Neuronal stem cell (in vitro differentiated cells): Measurements from ENCODE around the gene EFNA5.

ENCODE experiments used
- DNase-seq: peaks from one replicate; pipeline ENCODE4 v3.0.0-alpha.2; 2013; ENCODE audit warnings: low spot score
- H2AFZ ChIP-seq: one replicate; pipeline ENCODE4 v1.6.1; 2013; ENCODE audit warnings: mild to moderate bottlenecking, low read length, inconsistent platforms
- H2AK5ac ChIP-seq: 2 replicates; pipeline ENCODE4 v1.6.1; 2013; ENCODE audit warnings: low read depth, mild to moderate bottlenecking, inconsistent platforms, low read length, moderate library complexity, mixed read lengths
- H2BK120ac ChIP-seq: 2 replicates; pipeline ENCODE4 v1.6.1; 2013; ENCODE audit warnings: low read depth, mild to moderate bottlenecking, inconsistent platforms, low read length, moderate library complexity, mixed read lengths
- H2BK12ac ChIP-seq: one replicate; pipeline ENCODE4 v1.6.1; 2013; ENCODE audit warnings: low read length, inconsistent platforms
- H2BK15ac ChIP-seq: 2 replicates; pipeline ENCODE4 v1.6.1; 2013; ENCODE audit warnings: mild to moderate bottlenecking, low read length, inconsistent platforms, mixed read lengths
- H2BK5ac ChIP-seq: one replicate; pipeline ENCODE4 v1.6.1; 2013; ENCODE audit warnings: inconsistent platforms, mild to moderate bottlenecking, low read length, moderate library complexity
- H3K14ac ChIP-seq: one replicate; pipeline ENCODE4 v1.6.1; 2013; ENCODE audit warnings: low read length, inconsistent platforms
- H3K18ac ChIP-seq: 2 replicates; pipeline ENCODE4 v1.6.1; 2013; ENCODE audit warnings: low read length, inconsistent platforms
- H3K23ac ChIP-seq: 2 replicates; pipeline ENCODE4 v1.6.1; 2013; ENCODE audit warnings: low read depth, mild to moderate bottlenecking, mixed read lengths, low read length, inconsistent platforms; ENCODE audit not compliant: poor library complexity
- H3K27ac ChIP-seq: replicated peaks from 3 replicates; pipeline ENCODE4 v1.5.1; 2013; ENCODE audit warnings: low read length, inconsistent platforms
- H3K27me3 ChIP-seq, 3 experiments: 2 replicates each; pipeline ENCODE4 v1.6.1; 2013; ENCODE audit warnings: low read length in 3 of 3, mild to moderate bottlenecking in 2 of 3, inconsistent platforms in 1 of 3, low read depth in 1 of 3, mixed read lengths in 1 of 3, moderate library complexity in 1 of 3; ENCODE audit not compliant: control insufficient read depth in 3 of 3, insufficient read depth in 3 of 3
- H3K36me3 ChIP-seq, 2 donors: replicated peaks in 1 of 2; 2 replicates each; pipeline ENCODE4 v1.6.1; 2013; ENCODE audit warnings: low read length in 2 of 2; ENCODE audit not compliant: control insufficient read depth in 2 of 2, insufficient read depth in 2 of 2
- H3K4ac ChIP-seq: 2 replicates; pipeline ENCODE4 v1.6.1; 2013; ENCODE audit warnings: inconsistent platforms, mild to moderate bottlenecking, low read length, moderate library complexity
- H3K4me1 ChIP-seq, 2 donors: 1 replicate in 1 of 2; 2 replicates in 1 of 2; pipeline ENCODE4 v1.6.1; 2013; ENCODE audit warnings: low read length in 2 of 2, low read depth in 1 of 2; ENCODE audit not compliant: control insufficient read depth in 2 of 2, insufficient read depth in 1 of 2
- H3K4me2 ChIP-seq: one replicate; pipeline ENCODE4 v1.6.1; 2013; ENCODE audit warnings: mild to moderate bottlenecking, low read length, inconsistent platforms; ENCODE audit not compliant: insufficient read depth, poor library complexity, severe bottlenecking
- H3K4me3 ChIP-seq, 2 donors: 2 replicates each; pipeline ENCODE4 v1.5.1; 2013; ENCODE audit warnings: low read length in 2 of 2, mild to moderate bottlenecking in 2 of 2, inconsistent platforms in 1 of 2, moderate library complexity in 1 of 2
- H3K79me1 ChIP-seq: one replicate; pipeline ENCODE4 v1.6.1; 2013; ENCODE audit warnings: low read depth, mild to moderate bottlenecking, inconsistent platforms, low read length, moderate library complexity
- H3K9ac ChIP-seq: one replicate; pipeline ENCODE4 v1.6.1; 2013; ENCODE audit warnings: mild to moderate bottlenecking, low read depth, low read length, inconsistent platforms; ENCODE audit not compliant: poor library complexity
- H3K9me3 ChIP-seq, 2 donors: replicated peaks in 1 of 2; 2 replicates each; pipeline versions ENCODE3 to v1.6.1; 2013; ENCODE audit warnings: low read length in 2 of 2, mild to moderate bottlenecking in 2 of 2, inconsistent platforms in 1 of 2, low read depth in 1 of 2, mixed read lengths in 1 of 2, moderate library complexity in 1 of 2; ENCODE audit not compliant: control insufficient read depth in 2 of 2, insufficient read depth in 1 of 2
- H4K8ac ChIP-seq: one replicate; pipeline ENCODE4 v1.6.1; 2013; ENCODE audit warnings: low read depth, mild to moderate bottlenecking, inconsistent platforms, low read length, moderate library complexity
- H4K91ac ChIP-seq: one replicate; pipeline ENCODE4 v1.6.1; 2013; ENCODE audit warnings: low read length, low read depth, mild to moderate bottlenecking, inconsistent platforms; ENCODE audit not compliant: poor library complexity
- WGBS, 2 donors: extraction: QIAGEN DNeasy Blood & Tissue Kit; methylation state at CpG; one replicate each; pipeline ENCODE4 v1.1.7; 2013; ENCODE audit warnings: missing lambda C conversion rate in 2 of 2, mixed read lengths in 1 of 2; ENCODE audit not compliant: insufficient read length in 2 of 2, insufficient replicate concordance in 1 of 2; ENCODE audit errors: extremely low coverage in 2 of 2; 5-methylcytosine and 5-hydroxymethylcytosine counted together

Gene EFNA5

DNA sequence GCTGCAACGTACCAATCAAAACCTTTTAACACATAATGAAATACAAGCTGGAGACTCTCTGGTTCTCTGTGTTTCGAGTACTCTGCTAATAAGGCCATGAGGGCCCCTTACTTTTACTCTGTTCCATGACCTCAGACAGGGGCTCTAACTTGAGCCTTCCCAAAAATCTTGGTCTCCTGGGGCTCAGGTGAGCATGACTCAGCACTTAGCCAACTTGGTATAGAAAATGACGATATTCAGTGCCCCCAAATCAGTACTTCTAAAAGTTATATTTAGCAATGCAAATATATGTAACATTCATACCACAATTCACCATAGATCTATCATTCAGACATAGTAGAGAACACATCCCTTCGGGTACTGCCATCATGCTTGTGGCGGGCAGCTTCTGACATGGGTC, 278.9 kb downstream of the EFNA5 start:
- Histone ChIP-seq H3K27ac (no peak overlapping the region), H3K18ac (no peak overlapping the region), H3K14ac (no peak overlapping the region), H3K4ac (no peak overlapping the region), H4K8ac (no peak overlapping the region), H2BK120ac (no peak overlapping the region), H2AFZ (no peak overlapping the region), H3K9ac (no peak overlapping the region), H2AK5ac (no peak overlapping the region), H3K79me1 (no peaks in the 10 kb centered on the region), H2BK12ac (no peak overlapping the region), H3K27me3 (no peaks in the 10 kb centered on the region), H3K9me3 (no peaks in the 10 kb centered on the region), H3K23ac (no peak overlapping the region), H3K4me3 (no peak overlapping the region), H3K4me2 (no peak overlapping the region), H2BK5ac (no peak overlapping the region), H3K4me1 (peaks cover 9 to 32% of the 10 kb centered on the region in 2 donors), H3K36me3 (peaks cover 0 to 16% of the 10 kb centered on the region in 2 donors), H2BK15ac (no peak overlapping the region), H4K91ac (no peak overlapping the region)
- no CpG with 5 or more reads among the region's 5 CpGs for WGBS, 2 donors
- no peak for DNase-seq

DNA sequence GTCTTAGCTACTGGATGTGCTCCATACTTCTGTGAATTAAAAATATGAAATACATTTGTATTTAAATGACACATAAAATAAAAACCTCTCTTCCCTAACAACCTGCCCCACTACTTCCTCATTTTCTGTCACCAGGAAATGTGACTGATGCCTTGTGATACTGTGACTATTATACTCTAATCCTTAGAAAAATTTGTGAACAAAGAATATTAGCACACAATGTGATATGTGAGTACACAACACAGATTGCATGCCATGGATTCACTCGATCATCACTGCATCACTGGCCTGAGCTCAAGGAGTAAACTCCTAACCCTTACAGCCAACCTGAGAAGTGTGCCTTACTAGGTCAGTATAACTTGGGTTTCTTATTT, 281.0 kb downstream of the EFNA5 start:
- no peak overlapping the region for H4K8ac ChIP-seq
- no peak overlapping the region for H3K14ac ChIP-seq
- no peak overlapping the region for H3K9ac ChIP-seq
- H2AFZ ChIP-seq, result no peak overlapping the region
- H3K36me3 ChIP-seq, result peaks cover 2 to 34% of the 10 kb centered on the region in 2 donors
- H3K4ac ChIP-seq, result no peak overlapping the region
- no peak overlapping the region for H4K91ac ChIP-seq
- DNase-seq, result no peak
- no peak overlapping the region for H2BK5ac ChIP-seq
- no peaks in the 10 kb centered on the region for H3K27me3 ChIP-seq
- H3K79me1 ChIP-seq, result no peaks in the 10 kb centered on the region
- no peak overlapping the region for H2BK120ac ChIP-seq
- H2BK15ac ChIP-seq, result no peak overlapping the region
- H3K4me2 ChIP-seq, result no peak overlapping the region
- H2AK5ac ChIP-seq, result no peak overlapping the region
- no CpG with 5 or more reads among the region's 1 CpG for WGBS, 2 donors
- H3K23ac ChIP-seq, result no peak overlapping the region
- no peak overlapping the region for H3K4me3 ChIP-seq
- H3K4me1 ChIP-seq, result peaks cover 10 to 18% of the 10 kb centered on the region in 2 donors
- no peaks in the 10 kb centered on the region for H3K9me3 ChIP-seq
- no peak overlapping the region for H3K27ac ChIP-seq
- H2BK12ac ChIP-seq, result no peak overlapping the region
- no peak overlapping the region for H3K18ac ChIP-seq

DNA sequence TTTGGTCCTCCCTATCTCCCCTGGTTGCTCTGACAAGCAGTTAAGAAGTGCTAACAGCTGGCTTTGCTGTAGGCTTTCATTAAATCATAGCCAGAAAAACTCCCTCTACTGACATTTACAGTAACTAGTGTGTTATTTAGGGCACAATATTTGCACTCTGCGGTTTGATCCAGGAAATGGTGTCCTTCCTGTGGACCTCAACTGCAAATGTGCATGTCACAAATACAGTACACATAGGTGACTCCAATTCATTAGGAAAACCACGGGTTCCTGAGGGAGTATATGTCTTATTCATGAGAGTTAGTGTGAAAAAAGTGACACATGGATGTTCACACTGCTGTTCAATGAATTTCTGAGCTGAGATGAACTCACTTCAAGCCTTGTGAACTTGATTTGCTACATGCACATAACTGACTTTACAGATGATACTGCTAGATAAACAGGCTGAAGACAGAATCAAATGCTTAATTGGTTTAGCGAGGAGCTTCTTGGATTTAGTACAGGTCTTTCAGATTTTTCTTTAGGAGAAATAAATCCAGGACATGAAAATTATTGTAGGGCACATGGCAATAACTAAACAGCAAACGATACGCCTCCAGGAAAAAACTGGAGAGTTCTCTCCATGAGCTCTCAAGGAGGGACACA, 281.5 kb downstream of the EFNA5 start:
- Histone ChIP-seq H2BK15ac (no peak overlapping the region), H3K23ac (no peak overlapping the region), H4K91ac (no peak overlapping the region), H3K36me3 (peaks cover 4 to 39% of the 10 kb centered on the region in 2 donors), H3K79me1 (peaks cover 2% of the 10 kb centered on the region), H3K9me3 (peaks cover 0 to under 1% of the 10 kb centered on the region in 2 donors), H3K18ac (no peak overlapping the region), H3K27ac (no peak overlapping the region), H3K4me2 (no peak overlapping the region), H2BK12ac (no peak overlapping the region), H3K4me3 (no peak overlapping the region), H2BK120ac (no peak overlapping the region), H3K14ac (no peak overlapping the region), H3K4me1 (peaks cover 10 to 18% of the 10 kb centered on the region in 2 donors), H3K27me3 (no peaks in the 10 kb centered on the region), H2AFZ (no peak overlapping the region), H3K4ac (no peak overlapping the region), H3K9ac (no peak overlapping the region), H2BK5ac (no peak overlapping the region), H2AK5ac (no peak overlapping the region), H4K8ac (no peak overlapping the region)
- WGBS, 2 donors, result no CpG with 5 or more reads among the region's 5 CpGs
- no peak for DNase-seq

DNA sequence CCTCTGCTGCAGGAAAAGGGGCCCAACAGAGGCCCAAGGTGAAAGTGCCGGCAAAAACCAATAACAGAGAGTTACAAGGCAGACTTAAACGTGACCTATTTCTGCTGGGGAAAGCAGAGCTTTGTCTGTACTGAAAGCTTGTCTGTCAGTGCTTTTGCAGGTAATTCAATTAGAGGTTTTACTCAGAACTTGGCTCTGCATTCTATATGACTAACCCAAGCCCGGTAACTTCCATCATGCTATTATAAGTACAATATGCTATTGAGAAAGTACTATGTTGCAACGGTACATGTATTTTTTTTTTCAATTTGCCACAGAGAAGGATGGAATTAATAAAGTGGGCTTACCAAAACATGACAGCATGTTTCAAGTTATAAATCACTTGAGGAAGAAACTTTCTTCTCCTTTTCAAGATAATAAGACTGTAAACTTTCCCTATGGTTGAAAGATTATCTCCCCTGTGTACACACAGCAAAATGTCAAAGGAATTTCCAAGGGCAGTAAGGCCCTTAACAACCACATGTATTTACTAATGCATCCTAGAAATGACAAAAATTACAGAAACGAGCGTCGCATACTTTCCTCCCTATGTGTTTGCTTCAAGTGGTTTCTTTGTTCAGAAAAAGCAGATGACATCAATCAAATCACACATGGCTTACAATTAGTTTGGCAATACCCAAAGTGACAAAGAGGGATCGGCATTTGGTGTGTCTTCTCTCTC, 282.4 kb downstream of the EFNA5 start:
- Histone ChIP-seq H2BK5ac (no peak overlapping the region), H3K14ac (no peak overlapping the region), H4K91ac (no peak overlapping the region), H2AFZ (no peak overlapping the region), H3K18ac (no peak overlapping the region), H4K8ac (no peak overlapping the region), H2BK15ac (no peak overlapping the region), H3K4me1 (peaks cover 10 to 18% of the 10 kb centered on the region in 2 donors), H3K4me2 (no peak overlapping the region), H2BK12ac (no peak overlapping the region), H3K4ac (no peak overlapping the region), H3K4me3 (no peak overlapping the region), H3K23ac (no peak overlapping the region), H3K36me3 (peaks cover 6 to 48% of the 10 kb centered on the region in 2 donors), H3K27me3 (no peaks in the 10 kb centered on the region), H3K27ac (no peak overlapping the region), H3K79me1 (peaks cover 2% of the 10 kb centered on the region), H2BK120ac (no peak overlapping the region), H3K9me3 (peaks cover 0 to 4% of the 10 kb centered on the region in 2 donors), H2AK5ac (no peak overlapping the region), H3K9ac (no peak overlapping the region)
- DNase-seq, result no peak
- no CpG with 5 or more reads among the region's 8 CpGs for WGBS, 2 donors
